ENCODE measurements around the gene RAB18.

- TF ChIP-seq CTCF (IDR thresholded peaks at IDR 0.05 in 8 of 11, conservative IDR thresholded peaks at IDR 0.05 in 3 of 11) (no peak), POLR2A (IDR thresholded peaks at IDR 0.05) (no peak), POLR2AphosphoS5 (IDR thresholded peaks at IDR 0.05) (no peak)
Measured at GRCh38 chr10:27485986-27486385, 18.1 kb upstream of the RAB18 start.

Measured in spleen (tissue), 7 donors.